ENCODE data around the gene CPO. TPM values are rescaled to one million over a fixed set of nuclear protein-coding genes. Genes with fewer than 3 reads are reported as not detected.

Gene CPO
- total and polyA plus RNA-seq, 9 of the 15 experiments (the other 6 are each of a cell fraction or from before 2014, with no cell fraction given): not detected

GRCh38 chr2:206984206-206984605 is 44.9 kb downstream of the CPO start:
- BruUV-seq (replicated peaks): no TSS peak
- H2AFZ ChIP-seq (ENCODE audit: low read depth, low read length): no peak overlapping the region
- H3K27me3 ChIP-seq (ENCODE audit: control insufficient read depth in 2 of 2, insufficient read depth in 2 of 2, low read length in 2 of 2): no peaks in the 10 kb centered on the region
- no peaks in the 10 kb centered on the region for H3K9me1 ChIP-seq (ENCODE audit: control insufficient read depth, insufficient read depth, low read length)
- DNase-seq (ENCODE audit: extremely low read depth in 1 of 4, low spot score in 3 of 4): no peak
- CTCF ChIA-PET (ENCODE audit: low intra/inter-chr PET ratio): no interaction called here
- POLR2A ChIA-PET: no interaction called here
- H4K20me1 ChIP-seq (replicated peaks; ENCODE audit: control insufficient read depth, insufficient read depth, low read length): no peaks in the 10 kb centered on the region
- no peak overlapping the region for H3K4me2 ChIP-seq (ENCODE audit: insufficient read depth, low read length)
- no peak overlapping the region for H3K27ac ChIP-seq (ENCODE audit: extremely low read depth, low read depth, low read length)
- no peak overlapping the region for H3K4me3 ChIP-seq
- H3K79me2 ChIP-seq (ENCODE audit: control insufficient read depth, insufficient read depth, low read length): no peaks in the 10 kb centered on the region
- FAIRE-seq: no peak
- H3K36me3 ChIP-seq (ENCODE audit: control insufficient read depth, insufficient read depth, low read length): no peaks in the 10 kb centered on the region
- no peak overlapping the region for H3K9ac ChIP-seq (ENCODE audit: insufficient read depth in 1 of 2, low read depth in 2 of 2, low read length in 2 of 2)
- 0% methylated on average over 4 of the region's 4 CpGs for WGBS (ENCODE audit: insufficient coverage, low coverage, missing lambda C conversion rate)
- ATAC-seq: no peak
- TF ChIP-seq HNRNPL (IDR thresholded peaks at IDR 0.05; ENCODE audit: low read depth, low read length) (no peak), PTBP1 (IDR thresholded peaks at IDR 0.05; ENCODE audit: low read depth, low read length) (no peak), CHCHD3 (CRISPR knock-in tag; IDR thresholded peaks at IDR 0.05) (no peak), SMC3 (conservative IDR thresholded peaks at IDR 0.05; ENCODE audit: insufficient read depth, low read depth, low read length) (no peak), MITF (IDR thresholded peaks at IDR 0.05) (no peak), ID3 (CRISPR knock-in tag; IDR thresholded peaks at IDR 0.05) (no peak), ID3 (tag; IDR thresholded peaks at IDR 0.05) (no peak), E2F8 (IDR thresholded peaks at IDR 0.05; ENCODE audit: low read depth, partially characterized antibody) (no peak), ZC3H8 (IDR thresholded peaks at IDR 0.05) (no peak), ZNF121 (CRISPR knock-in tag; conservative IDR thresholded peaks at IDR 0.05) (no peak)
- in situ Hi-C loops (cut with MboI) (loop anchor here (25.0 kb wide), 1 partner anchor 478 kb away; no protein-coding TSS in a partner anchor), intact Hi-C loops (cut with micrococcal nuclease) (loop anchor here (5.0 to 10.0 kb wide), 2 partner anchors 361 to 493 kb away; no protein-coding TSS in a partner anchor)
- H3K9me3 ChIP-seq (replicated peaks; ENCODE audit: control insufficient read depth, insufficient read depth, low read depth, low read length): no peaks in the 10 kb centered on the region
- no peaks in the 10 kb centered on the region for H3K4me1 ChIP-seq (replicated peaks in 1 of 2; ENCODE audit: control insufficient read depth in 2 of 2, insufficient read depth in 2 of 2, low read length in 2 of 2)
